ENCODE results near the gene FAM83B. TPM values are rescaled to one million over a fixed set of nuclear protein-coding genes. Genes with fewer than 3 reads are reported as not detected.

The FAM83B gene
- total RNA-seq, 1 experiment from 2014 or later: 5.7 TPM

- Histone ChIP-seq H4K20me1 (ENCODE audit: control insufficient read depth, insufficient read depth, insufficient read length) (no peaks in the 10 kb centered on the region), H3K79me1 (ENCODE audit: insufficient read depth, low read depth, low read length, poor library complexity, severe bottlenecking) (no peaks in the 10 kb centered on the region), H2BK120ac (ENCODE audit: low read depth, low read length, poor library complexity, severe bottlenecking) (no peak overlapping the region), H3K18ac (ENCODE audit: insufficient read length, low read depth, low read length) (no peak overlapping the region), H2BK5ac (ENCODE audit: insufficient read length, low read length) (no peak overlapping the region), H3K4ac (ENCODE audit: low read depth, low read length) (no peak overlapping the region), H3K56ac (ENCODE audit: insufficient read length, low read depth, low read length) (no peak overlapping the region), H2AK5ac (ENCODE audit: insufficient read length, low read length) (no peak overlapping the region), H2BK20ac (ENCODE audit: low read depth, low read length, poor library complexity, severe bottlenecking) (no peak overlapping the region), H3K23me2 (ENCODE audit: insufficient read length, low read depth, low read length, poor library complexity, severe bottlenecking) (no peaks in the 10 kb centered on the region), H4K8ac (replicated peaks; ENCODE audit: insufficient read length, low read depth, low read length) (no peak overlapping the region), H3K9ac (ENCODE audit: extremely low read depth, insufficient read length, low read length) (no peak overlapping the region), H3K4me1 (ENCODE audit: insufficient read depth, low read length) (no peaks in the 10 kb centered on the region), H3K14ac (ENCODE audit: insufficient read depth, low read length) (no peak overlapping the region), H3T11ph (ENCODE audit: low read length) (no peak overlapping the region), H4K5ac (ENCODE audit: insufficient read length, low read depth, low read length) (no peak overlapping the region), H3K9me3 (ENCODE audit: control insufficient read depth, low read depth, low read length) (no peaks in the 10 kb centered on the region), H3K4me2 (ENCODE audit: insufficient read depth, insufficient read length, low read length) (no peak overlapping the region), H2BK12ac (ENCODE audit: insufficient read length, low read depth, low read length) (no peak overlapping the region), H3K27me3 (ENCODE audit: insufficient read depth, low read length) (no peaks in the 10 kb centered on the region), H2AFZ (ENCODE audit: low read length) (no peak overlapping the region), H3K79me2 (ENCODE audit: insufficient read depth, low read length) (no peaks in the 10 kb centered on the region), H3K27ac (ENCODE audit: insufficient read length, low read depth, low read length) (no peak overlapping the region), H4K91ac (ENCODE audit: insufficient read length, low read depth, low read length) (no peak overlapping the region), H3K23ac (ENCODE audit: insufficient read length, low read depth, low read length) (no peak overlapping the region), H2BK15ac (ENCODE audit: low read depth, low read length) (no peak overlapping the region)
- H3K27ac Mint-ChIP-seq: no peak overlapping the region
- H3K4me1 Mint-ChIP-seq: no peaks in the 10 kb centered on the region
- no peaks in the 10 kb centered on the region for H3K9me3 Mint-ChIP-seq
- H3K36me3 Mint-ChIP-seq (ENCODE audit: insufficient read depth in 1 of 3, low read depth in 3 of 3): no peaks in the 10 kb centered on the region
- TF ChIP-seq CTCF (conservative IDR thresholded peaks at IDR 0.05): no peak
- H3K27me3 Mint-ChIP-seq (ENCODE audit: low read depth): no peaks in the 10 kb centered on the region
- DNase-seq: no peak
- H3K4me3 Mint-ChIP-seq: no peak overlapping the region
Measured at GRCh38 chr6:54876871-54877270, 30.3 kb downstream of the FAM83B start.

Measured in H9 (cell line).